Mesenchymal stem cell (in vitro differentiated cells and primary cell): ENCODE data around the gene CASP5.

Experiments used
- DNase-seq: peaks from one replicate; pipeline ENCODE4 v3.0.0-alpha.2; 2013
- H2AFZ ChIP-seq: one replicate; pipeline ENCODE4 v1.6.1; 2013; ENCODE audit warnings: low read depth, mild to moderate bottlenecking, control low read depth, inconsistent platforms, low read length, moderate library complexity
- H2AK5ac ChIP-seq: 2 replicates; pipeline ENCODE4 v1.6.1; 2013; ENCODE audit warnings: low read length, moderate library complexity, mild to moderate bottlenecking, inconsistent platforms; ENCODE audit not compliant: severe bottlenecking
- H2BK120ac ChIP-seq: one replicate; pipeline ENCODE4 v1.6.1; 2013; ENCODE audit warnings: low read depth, mild to moderate bottlenecking, inconsistent platforms, low read length, moderate library complexity
- H2BK12ac ChIP-seq, 2 experiments: one replicate each; pipeline ENCODE4 v1.6.1; 2013; ENCODE audit warnings: inconsistent platforms in 2 of 2, low read length in 2 of 2, mild to moderate bottlenecking in 2 of 2, moderate library complexity in 2 of 2, control low read depth in 1 of 2
- H2BK15ac ChIP-seq: one replicate; pipeline ENCODE4 v1.6.1; 2013; ENCODE audit warnings: mild to moderate bottlenecking, low read depth, inconsistent platforms; ENCODE audit not compliant: poor library complexity, severe bottlenecking
- H2BK5ac ChIP-seq: 2 replicates; pipeline ENCODE4 v1.6.1; 2013; ENCODE audit warnings: low read depth, mild to moderate bottlenecking, low read length, control low read depth, inconsistent platforms; ENCODE audit not compliant: poor library complexity, severe bottlenecking
- H3K14ac ChIP-seq, 2 experiments: one replicate each; pipeline ENCODE4 v1.6.1; 2013; ENCODE audit warnings: inconsistent platforms in 2 of 2, low read length in 2 of 2, control low read depth in 1 of 2, mild to moderate bottlenecking in 1 of 2, moderate library complexity in 1 of 2
- H3K18ac ChIP-seq, 2 experiments: one replicate each; pipeline ENCODE4 v1.6.1; 2013; ENCODE audit warnings: inconsistent platforms in 2 of 2, low read length in 2 of 2, control low read depth in 1 of 2, low read depth in 1 of 2, mild to moderate bottlenecking in 1 of 2
- H3K23ac ChIP-seq, 2 experiments: one replicate each; pipeline ENCODE4 v1.6.1; 2013; ENCODE audit warnings: inconsistent platforms in 2 of 2, low read length in 2 of 2, mild to moderate bottlenecking in 2 of 2, moderate library complexity in 2 of 2, control low read depth in 1 of 2
- H3K27ac ChIP-seq: 2 replicates; pipeline ENCODE4 v1.5.1; 2013; ENCODE audit warnings: mild to moderate bottlenecking, moderate library complexity, low read length, control low read depth, inconsistent platforms; ENCODE audit not compliant: poor library complexity, severe bottlenecking
- H3K27me3 ChIP-seq, 2 experiments: 2 replicates each; pipeline versions ENCODE4 v1.6.1 to v1.7.0; 2013; ENCODE audit warnings: low read length in 2 of 2, mild to moderate bottlenecking in 2 of 2, moderate library complexity in 2 of 2, control low read depth in 1 of 2, inconsistent platforms in 1 of 2; ENCODE audit not compliant: control insufficient read depth in 1 of 2, insufficient read depth in 1 of 2
- H3K36me3 ChIP-seq, 2 experiments: 2 replicates each; pipeline versions ENCODE4 v1.6.1 to v1.7.0; 2013; ENCODE audit warnings: low read length in 2 of 2, control low read depth in 1 of 2, inconsistent platforms in 1 of 2, low read depth in 1 of 2, mild to moderate bottlenecking in 1 of 2; ENCODE audit not compliant: insufficient read depth in 2 of 2, control insufficient read depth in 1 of 2
- H3K4ac ChIP-seq, 2 experiments: one replicate each; pipeline ENCODE4 v1.6.1; 2013; ENCODE audit warnings: inconsistent platforms in 2 of 2, low read length in 2 of 2, mild to moderate bottlenecking in 2 of 2, moderate library complexity in 2 of 2, control low read depth in 1 of 2, low read depth in 1 of 2
- H3K4me1 ChIP-seq: 2 replicates; pipeline ENCODE4 v1.6.1; 2013; ENCODE audit warnings: low read depth, low read length, control low read depth; ENCODE audit not compliant: control insufficient read depth, insufficient read depth
- H3K4me2 ChIP-seq: 2 replicates; pipeline ENCODE4 v1.6.1; 2013; ENCODE audit warnings: low read length, mild to moderate bottlenecking, inconsistent platforms; ENCODE audit not compliant: poor library complexity, severe bottlenecking
- H3K4me3 ChIP-seq, 2 experiments: 2 replicates each; pipeline versions ENCODE4 v1.5.1 to v1.7.0; 2013; ENCODE audit warnings: low read length in 2 of 2, mild to moderate bottlenecking in 2 of 2, control low read depth in 1 of 2, low read depth in 1 of 2; ENCODE audit not compliant: insufficient read depth in 1 of 2
- H3K79me1 ChIP-seq: replicated peaks from 2 replicates; pipeline ENCODE4 v1.6.1; 2013; ENCODE audit warnings: mild to moderate bottlenecking, control low read depth, low read length, inconsistent platforms; ENCODE audit not compliant: poor library complexity, severe bottlenecking
- H3K9ac ChIP-seq: 2 replicates; pipeline ENCODE4 v1.7.0; 2013; ENCODE audit warnings: mild to moderate bottlenecking, low read length, moderate library complexity
- H3K9me3 ChIP-seq: 2 replicates; pipeline ENCODE4 v1.7.0; 2013; ENCODE audit warnings: mild to moderate bottlenecking, low read length; ENCODE audit not compliant: control insufficient read depth
- H4K8ac ChIP-seq: one replicate; pipeline ENCODE4 v1.6.1; 2013; ENCODE audit warnings: inconsistent platforms, mild to moderate bottlenecking, low read length, moderate library complexity
- H4K91ac ChIP-seq: one replicate; pipeline ENCODE4 v1.6.1; 2013; ENCODE audit warnings: mild to moderate bottlenecking, low read length, inconsistent platforms
- WGBS: methylation state at CpG from one replicate; pipeline ENCODE4 v1.1.7; 2013; ENCODE audit warnings: mixed read lengths; 5-methylcytosine and 5-hydroxymethylcytosine counted together

Gene CASP5

GRCh38 chr11:105054723-105055493, 31.9 kb upstream of the CASP5 start:
- H3K4me1 ChIP-seq: no peaks in the 10 kb centered on the region
- DNase-seq: no peak
- H3K9ac ChIP-seq: no peak overlapping the region
- H3K23ac ChIP-seq: no peak overlapping the region
- H2BK12ac ChIP-seq: no peak overlapping the region
- H3K36me3 ChIP-seq: no peaks in the 10 kb centered on the region
- no peak overlapping the region for H3K4ac ChIP-seq
- no peak overlapping the region for H4K91ac ChIP-seq
- H3K4me3 ChIP-seq: no peak overlapping the region
- no peak overlapping the region for H3K4me2 ChIP-seq
- no peak overlapping the region for H3K14ac ChIP-seq
- H3K18ac ChIP-seq: no peak overlapping the region
- H2BK15ac ChIP-seq: no peak overlapping the region
- no peak overlapping the region for H2AFZ ChIP-seq
- H4K8ac ChIP-seq: no peak overlapping the region
- H3K9me3 ChIP-seq: no peaks in the 10 kb centered on the region
- no peak overlapping the region for H2BK120ac ChIP-seq
- no peak overlapping the region for H2AK5ac ChIP-seq
- no peaks in the 10 kb centered on the region for H3K27me3 ChIP-seq
- WGBS: 100% methylated on average over 1 of the region's 2 CpGs
- H2BK5ac ChIP-seq: no peak overlapping the region
- no peaks in the 10 kb centered on the region for H3K79me1 ChIP-seq
- H3K27ac ChIP-seq: no peak overlapping the region

- Histone ChIP-seq H3K14ac (no peak overlapping the region), H3K27me3 (no peaks in the 10 kb centered on the region), H3K4ac (no peak overlapping the region), H2AFZ (no peak overlapping the region), H2BK12ac (no peak overlapping the region), H3K36me3 (no peaks in the 10 kb centered on the region), H2BK5ac (no peak overlapping the region), H3K79me1 (no peaks in the 10 kb centered on the region), H3K9me3 (no peaks in the 10 kb centered on the region), H3K27ac (no peak overlapping the region), H3K4me3 (no peak overlapping the region), H4K8ac (no peak overlapping the region), H2AK5ac (no peak overlapping the region), H3K4me2 (no peak overlapping the region), H3K9ac (no peak overlapping the region), H3K18ac (no peak overlapping the region), H3K23ac (no peak overlapping the region), H2BK120ac (no peak overlapping the region), H2BK15ac (no peak overlapping the region), H4K91ac (no peak overlapping the region), H3K4me1 (no peaks in the 10 kb centered on the region)
- 67% methylated on average over 1 of the region's 3 CpGs for WGBS
- no peak for DNase-seq
These were observed 29.5 kb upstream of the CASP5 start for GRCh38 chr11:105052487-105052886.

GRCh38 chr11:105051559-105051958, 28.6 kb upstream of the CASP5 start:
- Histone ChIP-seq H3K23ac (no peak overlapping the region), H3K79me1 (no peaks in the 10 kb centered on the region), H3K27ac (no peak overlapping the region), H3K4ac (no peak overlapping the region), H3K14ac (no peak overlapping the region), H2BK5ac (no peak overlapping the region), H3K9ac (no peak overlapping the region), H2BK120ac (no peak overlapping the region), H3K18ac (no peak overlapping the region), H4K8ac (no peak overlapping the region), H3K36me3 (no peaks in the 10 kb centered on the region), H3K4me1 (no peaks in the 10 kb centered on the region), H2AK5ac (no peak overlapping the region), H3K4me2 (no peak overlapping the region), H3K27me3 (no peaks in the 10 kb centered on the region), H4K91ac (no peak overlapping the region), H3K9me3 (no peaks in the 10 kb centered on the region), H2BK12ac (no peak overlapping the region), H2BK15ac (no peak overlapping the region), H2AFZ (no peak overlapping the region), H3K4me3 (no peak overlapping the region)
- DNase-seq: no peak
- 98% methylated on average over 2 of the region's 2 CpGs for WGBS

GRCh38 chr11:105049481-105049880, 26.5 kb upstream of the CASP5 start:
- no peak overlapping the region for H3K9ac ChIP-seq
- no peak overlapping the region for H4K91ac ChIP-seq
- WGBS: no CpG with 5 or more reads among the region's 1 CpG
- no peaks in the 10 kb centered on the region for H3K79me1 ChIP-seq
- no peak overlapping the region for H3K4me2 ChIP-seq
- H2BK12ac ChIP-seq: peak overlapping the region; percentile 15 to 97
- H4K8ac ChIP-seq: peak overlapping the region; percentile 5
- no peaks in the 10 kb centered on the region for H3K36me3 ChIP-seq
- no peaks in the 10 kb centered on the region for H3K9me3 ChIP-seq
- no peak overlapping the region for H2BK120ac ChIP-seq
- no peak overlapping the region for H3K14ac ChIP-seq
- peak overlapping the region in 1 of 2 experiments; percentile 69 for H3K4ac ChIP-seq
- H3K27me3 ChIP-seq: no peaks in the 10 kb centered on the region
- peak overlapping the region; percentile 40 to 89 for H3K18ac ChIP-seq
- H3K4me1 ChIP-seq: no peaks in the 10 kb centered on the region
- no peak overlapping the region for H2BK15ac ChIP-seq
- H2AK5ac ChIP-seq: no peak overlapping the region
- no peak for DNase-seq
- no peak overlapping the region for H2AFZ ChIP-seq
- H3K4me3 ChIP-seq: no peak overlapping the region
- no peak overlapping the region for H3K23ac ChIP-seq
- no peak overlapping the region for H3K27ac ChIP-seq
- no peak overlapping the region for H2BK5ac ChIP-seq
